Measurements from ENCODE around the gene CEP112. TPM values are rescaled to one million over a fixed set of nuclear protein-coding genes. Genes with fewer than 3 reads are reported as not detected.

Gene CEP112
- total and polyA plus RNA-seq, 2 of the 13 experiments (the other 11 are each of a cell fraction or from before 2014, with no cell fraction given) = 1.2 to 3.4 TPM

GRCh38 chr17:66233023-66233753 is 41.3 kb upstream of the CEP112 start (continued):
- TF ChIP-seq HMGXB3 (CRISPR knock-in tag; IDR thresholded peaks at IDR 0.05; ENCODE audit: borderline replicate concordance) (peak; percentile 45; the same call in 1 of the 2 replicates), FOSL2 (CRISPR knock-in tag; IDR thresholded peaks at IDR 0.05) (peak; percentile 78), USF2 (IDR thresholded peaks at IDR 0.05; ENCODE audit: low read depth, low read length) (no peak), USF2 (CRISPR knock-in tag; IDR thresholded peaks at IDR 0.05; ENCODE audit: borderline replicate concordance) (no peak), CHD4 (IDR thresholded peaks at IDR 0.05; ENCODE audit: borderline replicate concordance, low read length) (peak; percentile 83; the same call in 1 of the 2 replicates), MEF2D (CRISPR knock-in tag; IDR thresholded peaks at IDR 0.05) (0 out of 2 replicates have a peak, but pooled peaks have one; percentile 20), ZNF18 (CRISPR knock-in tag; IDR thresholded peaks at IDR 0.05; ENCODE audit: insufficient replicate concordance) (no peak), TEAD3 (CRISPR knock-in tag; optimal IDR thresholded peaks at IDR 0.05; ENCODE audit: borderline replicate concordance) (peak; percentile 79), CEBPB (IDR thresholded peaks at IDR 0.05; ENCODE audit: borderline replicate concordance, low read depth, low read length) (peak; percentile 85; the same call in 1 of the 2 replicates), ZNF564 (CRISPR knock-in tag; IDR thresholded peaks at IDR 0.05) (no peak), HOXA3 (CRISPR knock-in tag; IDR thresholded peaks at IDR 0.05) (peak; percentile 68; the same call in 1 of the 2 replicates), SNAPC2 (CRISPR knock-in tag; IDR thresholded peaks at IDR 0.05) (no peak), ATF7-NPFF (CRISPR knock-in tag; IDR thresholded peaks at IDR 0.05; ENCODE audit: low read depth) (no peak), ZNF557 (CRISPR knock-in tag; IDR thresholded peaks at IDR 0.05) (no peak), IRF2 (CRISPR knock-in tag; IDR thresholded peaks at IDR 0.05) (peak; percentile 56; the same call in 1 of the 2 replicates), ZNF558 (CRISPR knock-in tag; IDR thresholded peaks at IDR 0.05; ENCODE audit: borderline replicate concordance) (no peak), THAP11 (CRISPR knock-in tag; IDR thresholded peaks at IDR 0.05) (peak; percentile 49; the same call in 1 of the 2 replicates), UBTF (CRISPR knock-in tag; IDR thresholded peaks at IDR 0.05) (no peak), FIP1L1 (IDR thresholded peaks at IDR 0.05; ENCODE audit: borderline replicate concordance, insufficient read depth, low read depth, low read length) (no peak)

Measured in HepG2 (cell line).